Testis (tissue), 2 donors: ENCODE measurements around the gene FOXR2.

Experiments used
- CTCF ChIP-seq, 3 experiments: fragments of 450-650 bp in 2 of 3; fragments of 200-600 bp in 1 of 3; sonication (generic) in 1 of 3; IDR thresholded peaks; one replicate each; pipeline ENCODE4 v1.5.1; 2016 to 2019; ENCODE audit warnings: antibody characterized with exemption in 3 of 3, mild to moderate bottlenecking in 2 of 3, moderate library complexity in 1 of 3
- POLR2A ChIP-seq: fragments of 450-650 bp; IDR thresholded peaks from one replicate; pipeline ENCODE4 v1.6.1; 2017; ENCODE audit warnings: antibody characterized with exemption, mild to moderate bottlenecking, moderate library complexity

DNA sequence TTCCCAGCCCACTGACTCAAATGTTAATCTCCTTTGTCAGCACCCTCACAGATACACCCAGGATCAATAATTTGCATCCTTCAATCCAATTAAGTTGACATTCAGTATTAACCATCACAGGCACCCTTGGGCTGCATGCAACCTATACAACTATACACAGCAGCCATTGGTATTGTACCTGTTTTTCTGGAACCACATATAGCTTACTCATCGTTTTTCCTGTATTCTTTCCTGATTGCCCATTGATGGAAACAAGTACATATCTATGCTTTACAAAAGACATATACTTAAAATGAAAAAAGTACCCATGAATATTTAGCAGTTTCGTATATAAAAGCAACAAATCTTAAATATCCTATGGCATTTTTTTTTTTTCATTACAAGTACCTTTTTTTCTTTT, 3.7 kb upstream of the FOXR2 start:
- TF ChIP-seq CTCF (IDR thresholded peaks at IDR 0.05) = no peak
- no peak for TF ChIP-seq POLR2A
